SIG-M5 treated with dmso at 0.1 percent for 504 hours (cell line): Measurements from ENCODE around the gene CHST8.

Source experiments
- DNase-seq: peaks from one replicate; lab custom pipeline; 2025; ENCODE audit not compliant: unreplicated experiment; lab: John Stamatoyannopoulos, UW

The CHST8 gene

DNA sequence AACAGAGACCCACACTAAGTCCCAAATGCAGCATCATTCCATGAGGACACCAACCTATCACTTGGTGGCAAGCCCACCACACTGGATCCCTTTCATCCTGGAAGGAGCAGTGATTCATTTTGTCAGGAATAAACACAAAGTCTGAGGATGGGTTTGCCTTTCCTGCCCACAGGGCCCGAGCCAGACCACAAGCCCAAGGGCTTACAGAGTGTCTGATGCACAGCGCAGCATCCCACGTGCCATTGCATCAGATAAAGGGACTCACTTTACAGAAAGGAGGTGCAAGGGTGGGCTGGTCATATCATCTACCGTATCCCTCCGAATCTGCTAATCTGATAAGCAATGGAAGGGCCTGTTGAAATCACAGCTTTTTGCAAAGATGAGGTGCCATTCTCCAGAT is 162.7 kb downstream of the CHST8 start:
- no peak for DNase-seq

DNA sequence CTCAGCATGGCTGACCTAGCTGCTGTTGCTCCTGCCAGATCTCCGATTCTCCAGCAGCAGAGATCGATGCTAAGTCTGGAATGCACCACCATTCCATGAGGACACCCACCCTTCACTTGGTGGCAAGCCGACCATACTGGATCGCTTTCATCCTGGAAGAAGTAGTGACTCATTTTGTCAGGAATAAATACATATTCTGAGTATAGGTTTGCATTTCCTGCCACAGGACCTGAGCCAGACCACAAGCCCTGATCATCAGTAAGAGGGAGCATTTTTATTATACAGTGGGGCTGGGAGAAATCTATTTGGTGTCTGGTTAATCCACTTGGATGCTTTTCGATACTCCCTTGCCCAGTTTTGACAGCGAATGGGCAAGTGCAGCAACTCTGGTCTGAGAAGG is 164.0 kb downstream of the CHST8 start:
- no peak for DNase-seq

DNA sequence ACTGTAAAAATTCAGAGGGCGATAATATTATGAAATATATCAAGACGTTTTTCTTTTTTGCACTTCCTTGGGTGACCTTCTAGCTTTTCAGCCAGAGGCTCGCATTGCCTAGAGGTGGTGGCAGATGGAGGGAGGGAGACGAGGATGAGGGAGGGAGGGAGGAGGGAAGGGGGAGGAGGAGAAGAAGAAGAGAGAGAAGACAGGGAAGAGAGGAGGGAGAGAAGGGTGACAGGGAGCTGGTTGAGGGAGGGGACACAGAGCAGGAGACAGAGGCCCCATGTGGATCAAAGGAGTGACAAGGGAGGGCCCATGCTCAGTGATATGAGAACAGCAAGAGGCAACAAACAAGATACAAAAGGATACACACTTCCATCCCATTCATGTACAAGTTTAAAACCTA is 166.9 kb downstream of the CHST8 start:
- DNase-seq, result no peak

DNA sequence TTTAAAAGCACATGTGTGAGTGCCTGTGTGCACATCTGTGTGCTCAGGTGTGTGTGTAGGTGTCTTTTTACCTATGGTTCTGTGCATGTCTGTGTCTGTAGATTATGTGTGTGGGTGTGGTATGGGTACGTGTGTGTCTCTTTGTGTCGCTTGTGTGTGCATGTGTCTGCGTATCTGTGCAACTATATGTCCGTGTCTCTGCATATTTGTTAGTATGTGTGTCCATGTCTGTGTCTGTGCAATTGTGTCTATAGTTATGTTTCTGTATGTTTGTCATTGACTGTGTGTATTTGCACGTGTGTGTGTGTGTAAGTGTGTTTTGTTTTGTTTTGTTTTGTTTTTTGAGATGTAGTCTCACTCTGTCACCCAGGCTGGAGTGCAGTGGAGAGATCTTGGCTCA is 167.6 kb downstream of the CHST8 start:
- DNase-seq, result no peak

DNA sequence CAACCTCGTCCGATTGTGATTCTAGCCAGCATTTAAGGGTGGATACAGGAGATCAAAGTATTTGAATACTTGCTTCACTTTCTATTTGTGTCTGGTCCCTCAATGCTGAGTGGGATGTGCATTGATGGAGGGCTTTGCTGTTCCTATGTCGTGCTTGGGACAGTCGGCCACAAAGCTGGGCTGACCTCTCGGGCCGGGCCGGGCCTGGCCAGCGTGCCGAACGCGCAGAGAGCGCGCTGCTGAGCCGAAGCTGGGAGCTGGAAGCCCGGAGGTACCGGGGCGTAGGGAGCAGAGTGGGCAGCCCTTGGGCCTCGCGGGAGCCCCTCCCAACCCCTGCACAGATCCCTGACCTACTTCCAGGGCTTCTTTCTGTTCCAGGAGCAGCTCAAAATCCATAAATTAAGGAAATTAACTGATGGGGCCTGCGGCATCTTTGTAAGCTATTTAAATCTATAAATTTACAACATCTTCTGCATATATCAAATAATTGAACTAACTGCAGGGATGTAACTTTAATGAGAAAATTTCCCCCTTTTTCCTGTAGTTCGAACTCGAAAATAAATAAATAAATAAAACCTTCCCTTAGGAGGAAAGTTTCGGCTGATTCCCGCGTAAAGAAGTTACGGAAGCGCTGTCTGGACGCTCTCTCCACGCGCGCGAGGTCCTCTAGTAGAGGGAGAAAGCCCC is 173.1 kb downstream of the CHST8 start:
- no peak for DNase-seq

DNA sequence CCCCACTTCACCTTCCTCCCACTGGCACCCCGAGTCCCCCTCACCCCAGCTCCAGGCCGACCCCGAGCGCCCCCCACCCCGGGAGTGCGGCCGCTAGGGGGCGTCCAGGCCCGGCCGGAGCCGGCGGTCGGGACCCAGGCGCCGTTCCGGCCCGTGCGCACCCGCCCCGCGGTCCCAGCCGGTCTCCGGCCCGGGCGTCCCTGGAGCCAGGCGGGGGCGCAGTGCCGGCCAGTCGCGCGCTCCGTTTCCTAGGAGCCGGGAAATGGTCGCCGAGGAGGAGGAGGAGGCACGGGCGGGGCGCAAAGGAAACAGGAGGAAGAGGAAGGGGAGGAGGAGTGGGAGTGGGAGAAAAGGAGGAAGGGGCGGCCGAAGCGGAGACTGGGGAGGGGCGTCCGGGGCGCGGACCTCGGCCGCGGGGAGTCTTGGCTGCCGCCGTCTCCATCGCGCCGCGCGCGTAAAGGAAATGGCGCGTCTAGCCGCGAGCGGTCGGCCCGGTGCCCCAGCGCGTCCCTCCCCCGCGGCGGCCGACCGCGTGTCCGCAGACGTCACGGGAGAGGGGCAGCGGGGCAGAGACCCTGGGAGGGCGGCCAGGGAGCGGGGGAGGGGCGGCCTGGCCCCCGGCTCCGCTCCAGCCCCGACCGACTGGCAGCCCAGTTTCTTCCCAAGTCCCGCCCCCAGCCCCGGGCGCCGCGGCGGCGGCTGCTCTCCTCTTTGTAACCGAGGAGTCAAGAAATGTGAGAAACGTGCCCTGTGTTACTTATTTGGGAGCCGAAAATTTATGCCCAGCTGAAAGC is 173.8 kb downstream of the CHST8 start:
- peak; percentile 56 for DNase-seq

DNA sequence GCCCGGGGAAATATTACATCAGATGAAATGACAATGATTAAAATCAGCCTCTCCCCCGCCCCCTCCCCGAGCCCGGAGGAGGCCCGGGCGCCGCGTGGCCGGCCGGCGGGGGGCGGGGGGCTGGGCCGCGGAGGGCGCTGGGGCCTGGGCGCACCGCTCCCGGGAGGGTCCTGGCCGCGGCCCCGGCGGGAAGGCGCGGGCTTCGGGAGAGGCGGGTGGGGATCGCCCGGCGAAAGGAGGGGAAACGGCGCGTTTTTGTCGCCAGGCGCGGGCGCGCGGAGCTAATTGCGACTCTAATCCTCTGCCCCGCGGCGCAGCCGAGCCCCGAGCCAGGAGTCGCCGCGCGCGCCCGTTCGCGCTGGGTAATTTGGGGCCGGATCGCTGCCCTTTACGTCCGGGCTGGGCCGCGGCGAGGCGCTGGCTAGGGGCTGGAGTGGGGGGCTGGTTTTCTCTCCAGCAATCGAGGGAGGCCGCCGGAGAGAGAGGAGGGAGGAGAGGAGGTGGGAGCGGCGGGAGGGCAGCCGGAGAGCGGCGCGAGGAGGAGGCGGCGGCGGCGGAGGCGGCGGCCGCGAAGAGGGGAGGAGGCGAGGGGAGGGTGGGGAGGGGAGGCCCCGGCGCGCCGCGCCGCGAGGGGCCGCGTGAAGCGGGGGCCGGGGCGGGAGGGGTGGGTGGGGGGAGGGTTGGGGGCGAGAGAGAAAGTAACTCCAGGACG is 174.6 kb downstream of the CHST8 start, which contains the start of gene KCTD15:
Gene KCTD15 (plus strand): TSS at position 707 of the 712 bp plus-strand sequence. CDS start 3,585 bp downstream, outside the sequence.
- DNase-seq, result peak; percentile 8

DNA sequence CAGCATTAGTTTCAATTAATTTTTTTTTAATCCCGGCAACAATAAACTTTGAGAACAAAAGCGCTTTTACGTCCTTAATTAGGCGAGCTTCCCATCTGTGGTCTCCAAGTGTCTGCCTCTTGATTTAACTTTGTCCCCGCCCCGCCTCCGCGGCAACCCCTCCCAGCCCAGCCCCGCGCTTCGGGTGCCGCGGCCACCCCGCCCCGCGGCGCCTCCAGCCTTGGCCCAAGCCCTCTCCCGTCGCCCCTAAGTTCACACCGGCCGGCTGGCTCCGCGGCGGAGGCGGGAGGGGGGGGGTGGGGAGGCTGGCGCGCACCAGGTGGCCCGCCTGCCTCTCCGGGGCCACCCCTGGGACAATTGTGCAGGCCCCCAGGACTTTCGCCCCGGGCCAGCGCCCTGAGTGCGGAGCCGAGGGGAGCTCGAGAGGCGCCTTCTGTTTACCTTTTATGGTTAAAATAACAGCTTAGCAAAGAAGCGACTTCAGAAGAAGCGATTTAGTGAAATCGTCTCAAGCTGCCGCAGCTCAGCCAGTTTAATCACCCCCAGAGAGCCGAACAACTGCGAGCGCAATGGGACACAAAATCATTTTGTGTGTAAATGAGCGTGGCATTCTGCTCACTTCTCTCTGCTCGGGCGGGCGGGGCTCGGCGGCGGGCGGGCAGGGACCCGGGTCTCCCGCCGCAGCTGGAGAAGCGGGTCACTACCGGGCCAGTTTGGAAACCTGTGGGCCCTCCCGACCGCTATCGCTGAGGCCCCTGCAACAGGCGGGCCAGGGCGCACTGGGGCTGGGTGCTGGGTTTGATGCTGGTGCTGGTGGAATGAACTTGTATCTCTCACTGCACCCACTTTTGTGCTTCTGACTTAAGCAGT is 176.3 kb downstream of the CHST8 start:
- DNase-seq, result peak; percentile 46

DNA sequence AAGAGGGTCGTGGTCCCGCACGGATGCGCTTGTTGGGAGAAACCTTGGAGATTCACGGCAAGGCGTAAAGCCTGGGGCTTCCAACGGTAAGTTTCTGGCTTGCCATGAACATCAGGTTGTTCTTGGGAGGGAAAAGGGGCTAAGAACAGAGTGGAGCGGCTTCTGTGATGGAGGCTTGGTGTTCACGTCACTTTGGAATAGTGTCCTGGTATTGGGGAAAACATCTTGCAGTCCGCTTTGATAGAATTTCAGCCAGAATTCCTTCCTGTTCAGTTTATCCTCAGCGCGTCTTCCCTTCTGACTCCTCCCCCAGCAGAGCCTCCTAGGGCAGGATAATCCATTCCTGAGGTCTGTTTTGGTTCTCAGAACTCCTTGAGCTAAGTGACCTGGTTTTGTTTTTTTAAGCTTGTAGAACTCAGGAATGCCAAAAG is 176.9 kb downstream of the CHST8 start:
- DNase-seq, result no peak

DNA sequence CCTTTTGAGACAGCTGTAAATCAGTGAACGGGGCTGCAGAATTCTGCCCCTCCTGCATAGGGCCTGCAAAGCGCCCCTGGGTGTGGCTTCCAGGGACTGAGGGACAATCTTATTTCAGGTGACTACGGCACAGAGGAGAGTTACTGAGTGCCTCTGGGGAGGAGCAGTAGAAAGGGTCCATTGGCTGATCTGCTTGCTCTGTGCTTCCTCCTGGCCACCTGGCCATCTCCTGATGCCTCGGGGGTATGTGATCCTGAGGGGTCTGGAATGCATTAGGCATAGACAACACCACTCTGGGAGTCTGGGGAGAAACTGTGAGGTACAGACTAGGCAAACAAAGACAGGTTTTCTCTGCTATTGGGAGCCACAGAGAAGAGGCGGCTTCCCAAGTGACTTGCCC is 177.7 kb downstream of the CHST8 start:
- DNase-seq, result no peak

DNA sequence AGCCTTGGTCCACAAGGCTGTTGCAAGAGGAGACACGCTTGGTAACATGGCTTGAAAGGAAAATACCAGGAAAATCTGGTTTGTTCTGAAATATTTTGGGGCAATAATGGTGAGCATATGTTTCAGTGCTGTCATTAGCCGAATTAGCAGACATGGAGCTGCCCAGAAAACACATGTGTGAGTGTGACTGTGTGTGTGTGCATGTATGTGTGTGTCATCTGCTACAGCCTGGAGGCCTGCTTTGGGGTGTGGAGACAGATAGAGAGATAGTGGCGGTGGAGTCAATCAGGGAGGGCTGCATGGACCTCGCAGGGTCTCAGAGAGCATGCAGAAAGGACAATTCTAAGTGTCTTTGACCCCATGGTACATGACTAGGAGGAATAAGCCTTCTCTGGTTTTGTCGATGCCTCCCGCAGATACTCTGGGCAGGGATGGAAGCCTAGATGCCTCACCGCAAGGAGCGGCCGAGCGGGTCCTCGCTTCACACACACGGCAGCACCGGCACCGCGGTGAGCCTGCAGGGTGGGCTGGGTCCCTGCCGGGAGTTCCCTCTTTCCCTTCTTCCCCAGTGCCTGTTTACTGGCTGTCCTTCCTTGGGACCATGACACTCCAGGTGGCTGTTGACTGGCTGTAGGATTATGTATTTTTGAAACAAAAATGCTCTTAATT is 178.4 kb downstream of the CHST8 start:
- no peak for DNase-seq

DNA sequence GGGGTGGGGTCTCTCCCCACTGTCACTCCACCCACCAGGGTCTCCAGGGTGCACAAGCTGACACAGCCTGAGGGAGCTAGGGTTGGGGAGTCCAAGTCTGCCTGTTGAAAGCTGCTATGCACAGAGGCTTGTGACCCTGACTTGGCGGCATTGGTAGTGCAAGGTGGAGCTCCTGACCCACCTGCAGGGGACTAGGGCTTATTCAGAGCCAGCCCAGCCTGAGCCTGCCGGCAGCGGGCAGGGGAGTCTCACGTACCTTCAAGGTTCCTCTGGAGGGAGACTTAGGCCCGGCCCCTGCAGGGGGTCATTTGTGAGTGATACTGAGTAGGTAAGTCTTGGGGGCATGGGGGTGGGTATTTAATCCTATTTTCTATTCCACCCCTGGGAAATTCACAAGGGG is 179.7 kb downstream of the CHST8 start:
- no peak for DNase-seq

DNA sequence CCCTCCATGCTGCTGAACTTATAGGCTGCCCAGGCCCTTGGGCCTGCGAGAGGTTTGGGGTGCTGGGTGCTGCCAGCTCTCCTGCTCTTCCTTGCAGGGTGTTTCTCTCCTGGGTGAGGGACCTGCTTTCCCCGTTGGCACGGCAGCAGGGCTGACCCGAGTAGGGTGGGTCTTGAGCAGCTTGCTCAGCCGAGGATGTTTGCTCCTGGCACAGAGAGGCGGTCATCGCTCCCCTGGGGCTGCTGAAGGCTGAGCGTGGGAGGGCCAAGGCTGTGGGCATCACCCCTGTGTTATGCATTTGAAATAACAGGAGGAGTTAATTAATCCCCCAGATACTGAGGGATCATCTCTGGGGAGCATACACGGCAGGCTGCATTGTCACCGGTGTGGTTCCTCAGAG is 180.2 kb downstream of the CHST8 start:
- DNase-seq, result no peak

DNA sequence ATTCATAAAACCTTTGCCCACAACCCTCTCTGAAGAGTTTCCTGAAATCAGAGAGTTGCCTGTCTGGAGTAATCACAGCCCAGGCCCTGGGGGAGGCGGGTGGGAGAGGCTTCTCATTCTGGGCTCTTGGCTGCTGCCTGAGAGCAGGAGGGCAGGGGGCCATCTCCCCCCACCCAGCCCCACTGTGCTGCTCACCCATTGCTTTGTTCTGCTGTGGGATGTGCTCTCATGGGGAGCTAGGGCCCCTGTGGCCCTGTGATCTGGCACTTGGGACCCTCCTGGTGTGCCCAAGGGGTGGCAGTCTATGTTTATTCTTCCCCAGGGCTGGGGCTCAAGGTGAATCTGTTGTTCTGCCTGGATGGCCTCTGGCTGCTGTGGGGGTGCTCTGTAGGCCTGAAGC is 181.0 kb downstream of the CHST8 start:
- no peak for DNase-seq

DNA sequence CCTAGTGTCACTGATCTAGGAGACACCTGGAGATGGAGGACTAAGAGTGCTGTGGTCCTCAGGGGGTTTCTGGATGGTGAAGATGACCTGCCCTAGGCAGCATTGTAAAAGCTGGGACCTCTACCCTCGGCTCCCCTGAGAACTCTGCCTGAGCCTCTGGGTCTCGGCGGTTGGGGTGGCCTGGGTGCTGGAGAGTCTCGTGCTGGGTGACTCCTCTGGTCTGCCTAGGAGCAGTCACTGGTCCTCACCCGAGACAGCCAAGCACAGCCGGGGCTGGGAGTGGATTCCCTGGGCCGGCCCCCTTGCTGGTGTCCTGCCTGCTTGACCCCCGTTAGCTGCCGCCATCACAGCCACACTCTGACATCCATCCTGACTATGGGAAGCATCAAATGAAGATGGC is 181.6 kb downstream of the CHST8 start:
- no peak for DNase-seq

DNA sequence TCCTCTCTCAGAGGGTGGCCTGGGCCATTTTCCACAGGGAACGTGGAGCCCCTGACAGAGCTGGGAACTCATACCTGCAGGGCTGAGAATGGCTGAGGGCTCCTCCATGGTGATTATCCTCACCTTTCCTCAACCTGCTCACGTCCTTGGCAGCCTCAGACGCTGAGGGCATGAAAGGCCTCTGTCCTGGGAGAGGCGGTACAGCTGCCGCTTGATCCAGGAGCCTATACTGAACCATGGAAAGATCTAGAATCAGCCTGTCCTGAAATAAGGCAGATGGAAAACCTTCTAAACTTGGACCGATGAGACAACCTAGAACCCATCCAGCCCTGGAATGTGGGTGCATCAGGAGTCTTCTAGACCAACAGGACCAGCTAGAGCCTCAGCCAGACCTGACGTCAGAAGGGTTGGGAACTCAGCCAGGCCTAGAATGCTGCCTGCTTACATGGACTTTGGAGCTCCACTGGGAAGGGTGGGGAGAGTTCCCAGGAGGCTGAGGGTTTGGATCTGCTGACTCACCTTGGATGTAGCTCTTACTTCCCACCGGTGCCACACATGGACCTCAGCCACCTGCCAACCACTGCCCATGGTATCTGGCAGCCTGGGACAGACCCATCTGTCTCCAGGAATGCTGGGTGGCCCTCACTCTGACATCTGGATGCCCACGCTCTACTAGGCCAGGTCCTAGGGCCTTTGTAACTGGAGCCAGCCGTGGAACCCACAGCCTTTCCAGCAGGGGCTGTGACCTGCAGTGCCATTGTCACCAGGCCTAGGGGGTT is 182.5 kb downstream of the CHST8 start:
- DNase-seq, result no peak

DNA sequence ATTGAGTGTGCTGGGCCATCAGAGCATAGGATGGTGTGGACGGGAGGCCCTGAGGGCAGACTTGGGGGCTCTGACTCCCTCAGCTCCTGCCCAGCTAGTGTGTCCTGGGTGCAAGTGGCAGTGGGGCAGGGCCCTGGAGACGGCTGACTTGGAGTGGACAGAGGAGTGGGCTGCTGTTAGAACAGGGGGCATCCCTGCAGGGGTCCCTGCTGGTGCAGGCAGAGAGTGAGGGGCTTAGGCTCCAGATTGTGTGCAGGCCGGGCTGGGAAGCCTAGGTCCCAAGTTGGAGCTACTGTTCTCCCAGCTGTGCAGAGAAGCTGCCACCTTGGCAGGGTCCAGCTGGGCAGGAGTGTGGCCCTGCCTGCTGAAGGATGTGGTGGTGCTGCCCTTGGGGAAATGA is 183.6 kb downstream of the CHST8 start:
- no peak for DNase-seq

DNA sequence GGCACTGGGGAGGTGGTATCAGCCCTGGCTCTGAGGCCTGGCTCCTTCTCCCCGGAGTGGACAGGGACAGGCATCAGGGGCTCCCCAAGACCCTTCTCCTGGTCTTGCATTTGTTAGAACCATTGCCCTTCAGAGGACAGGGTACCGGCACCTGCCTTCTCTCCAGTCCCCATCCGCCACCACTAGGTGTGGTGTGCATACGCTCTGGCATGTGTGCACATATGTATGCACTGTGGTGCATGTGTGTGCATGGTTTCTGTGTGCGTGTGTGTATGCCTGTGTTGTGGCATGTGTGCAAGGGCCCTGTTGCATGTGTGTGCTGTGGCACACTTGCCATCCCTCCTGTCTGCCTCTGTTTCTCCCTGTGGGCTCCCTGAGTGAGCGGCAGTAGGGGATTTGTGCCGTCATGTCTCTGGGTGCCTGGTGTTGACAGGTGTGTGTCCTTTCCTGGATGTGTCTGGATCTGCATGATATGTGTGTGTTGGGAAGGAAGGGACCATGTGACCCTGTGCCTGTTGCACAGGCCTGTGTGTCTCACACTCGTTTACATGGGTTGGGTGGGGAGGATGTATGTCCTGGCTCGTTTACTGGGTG is 184.2 kb downstream of the CHST8 start:
- no peak for DNase-seq

DNA sequence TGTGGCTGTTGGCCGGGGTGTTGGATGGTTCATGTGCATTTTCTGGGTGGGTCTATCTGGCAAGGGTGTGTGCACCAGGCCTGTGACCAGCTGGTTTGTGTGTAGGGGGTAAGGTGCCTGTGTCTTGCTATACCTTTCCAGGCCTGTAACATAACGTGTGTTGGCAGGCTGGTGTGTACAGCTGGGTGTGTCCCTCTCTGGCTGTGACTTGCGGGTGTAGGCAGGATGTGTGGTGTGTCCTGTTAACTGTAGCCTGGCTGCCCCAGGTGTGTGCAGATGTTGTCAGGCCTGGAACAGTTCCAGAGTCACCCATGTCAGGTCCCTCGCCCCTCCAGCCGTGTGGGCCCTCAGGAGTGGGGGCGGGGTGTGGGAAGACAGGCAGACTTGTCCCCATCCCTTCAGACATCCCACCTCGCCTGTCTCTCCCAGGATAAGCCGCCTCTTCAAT is 184.7 kb downstream of the CHST8 start:
- no peak for DNase-seq
